HG03045 (cell line): Measurements from ENCODE around the gene UFSP1.
A peak's percentile ranks its signal among the peaks of the same experiment; 100 is the strongest.

Source experiments
- ATAC-seq: cut with Tn5 transposase; IDR thresholded peaks from one replicate; pipeline ENCODE4 v1.9.1; 2021; ENCODE audit warnings: mild to moderate bottlenecking, moderate library complexity; ENCODE audit not compliant: unreplicated experiment

UFSP1 gene

DNA sequence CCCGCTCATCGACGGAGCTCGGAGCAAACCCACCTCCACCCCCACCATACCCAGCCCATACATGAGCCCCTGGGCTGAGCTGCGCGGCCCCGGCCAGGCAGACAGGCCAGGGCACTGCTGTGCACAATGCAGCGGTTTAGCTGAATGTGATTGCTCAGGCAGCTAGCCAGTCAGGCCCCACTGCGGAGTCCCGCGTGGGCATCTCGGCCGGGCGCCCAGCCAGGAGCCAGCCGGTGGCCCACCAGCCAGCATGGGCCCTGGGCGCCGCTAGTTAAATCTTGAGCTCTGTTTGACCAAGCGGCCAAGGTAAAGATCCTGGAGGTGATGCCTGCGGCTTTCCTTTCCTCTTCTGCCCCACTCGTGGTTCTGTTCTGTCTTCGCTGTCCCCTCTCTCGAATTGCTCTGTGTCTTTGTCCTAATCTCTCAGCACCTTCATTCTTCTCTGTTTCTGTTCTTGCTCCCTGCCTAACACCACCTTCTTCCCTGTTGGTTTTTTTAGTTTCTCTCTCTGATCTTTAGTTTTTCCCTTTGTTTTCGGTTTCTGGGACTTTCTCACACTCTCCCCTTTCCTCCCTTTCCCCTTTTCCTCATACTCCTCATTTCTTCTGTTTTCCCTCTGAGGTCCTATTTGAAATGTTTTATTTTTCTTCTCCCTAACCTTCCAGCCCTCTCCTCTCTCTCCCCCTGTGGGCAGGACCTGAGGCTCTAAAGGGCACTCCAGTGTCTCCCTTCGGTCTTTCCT lies 6.6 kb downstream of the UFSP1 start:
- no peak for ATAC-seq

DNA sequence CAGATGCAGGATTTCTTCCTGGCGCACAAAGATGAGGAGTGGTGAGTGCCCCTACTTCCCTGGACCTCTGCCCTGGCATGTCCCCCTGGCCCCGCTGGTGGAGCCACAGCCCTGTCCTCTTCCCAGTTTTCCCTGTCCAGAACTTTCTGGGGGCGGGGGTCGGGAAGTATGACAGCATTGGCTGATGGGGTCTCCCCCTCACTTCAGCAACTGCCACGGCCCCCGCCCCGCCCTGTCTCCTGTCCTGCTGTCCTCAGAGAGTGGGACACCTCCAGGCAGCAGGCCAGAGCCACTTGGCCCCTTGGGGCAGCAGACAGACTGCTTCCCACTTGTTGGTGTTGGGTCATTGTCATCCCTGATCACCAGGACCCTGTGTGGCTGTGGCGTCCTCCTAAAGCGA lies 7.3 kb downstream of the UFSP1 start:
- no peak for ATAC-seq

DNA sequence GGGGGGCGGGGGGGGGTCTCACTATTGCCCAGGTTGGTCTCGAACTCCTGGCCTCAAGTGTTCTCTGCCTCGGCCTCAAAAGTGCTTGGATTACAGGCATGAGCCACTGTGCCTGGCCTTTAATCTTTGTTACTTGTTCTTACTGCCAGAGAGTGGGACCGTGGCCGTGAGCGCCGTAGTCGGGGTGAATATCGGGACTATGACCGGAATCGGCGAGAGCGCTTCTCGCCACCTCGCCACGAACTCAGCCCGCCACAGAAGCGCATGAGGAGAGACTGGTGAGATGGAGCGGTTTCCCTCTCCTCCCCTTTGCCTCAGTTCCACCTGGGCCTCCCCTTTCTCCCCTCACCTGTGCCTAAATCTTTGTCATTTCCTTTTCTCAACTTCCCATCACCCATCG lies 8.4 kb downstream of the UFSP1 start:
- ATAC-seq: no peak

GRCh38 chr7:100880645-100881044 lies 8.9 kb downstream of the UFSP1 start:
- no peak for ATAC-seq

GRCh38 chr7:100879685-100880261 lies 9.7 kb downstream of the UFSP1 start:
- ATAC-seq: no peak

GRCh38 chr7:100878685-100879084 lies 10.8 kb downstream of the UFSP1 start:
- no peak for ATAC-seq

GRCh38 chr7:100878013-100878412 lies 11.5 kb downstream of the UFSP1 start:
- no peak for ATAC-seq

- ATAC-seq: peak; percentile 31
These were observed 14.2 kb downstream of the UFSP1 start for GRCh38 chr7:100875356-100875751.

DNA sequence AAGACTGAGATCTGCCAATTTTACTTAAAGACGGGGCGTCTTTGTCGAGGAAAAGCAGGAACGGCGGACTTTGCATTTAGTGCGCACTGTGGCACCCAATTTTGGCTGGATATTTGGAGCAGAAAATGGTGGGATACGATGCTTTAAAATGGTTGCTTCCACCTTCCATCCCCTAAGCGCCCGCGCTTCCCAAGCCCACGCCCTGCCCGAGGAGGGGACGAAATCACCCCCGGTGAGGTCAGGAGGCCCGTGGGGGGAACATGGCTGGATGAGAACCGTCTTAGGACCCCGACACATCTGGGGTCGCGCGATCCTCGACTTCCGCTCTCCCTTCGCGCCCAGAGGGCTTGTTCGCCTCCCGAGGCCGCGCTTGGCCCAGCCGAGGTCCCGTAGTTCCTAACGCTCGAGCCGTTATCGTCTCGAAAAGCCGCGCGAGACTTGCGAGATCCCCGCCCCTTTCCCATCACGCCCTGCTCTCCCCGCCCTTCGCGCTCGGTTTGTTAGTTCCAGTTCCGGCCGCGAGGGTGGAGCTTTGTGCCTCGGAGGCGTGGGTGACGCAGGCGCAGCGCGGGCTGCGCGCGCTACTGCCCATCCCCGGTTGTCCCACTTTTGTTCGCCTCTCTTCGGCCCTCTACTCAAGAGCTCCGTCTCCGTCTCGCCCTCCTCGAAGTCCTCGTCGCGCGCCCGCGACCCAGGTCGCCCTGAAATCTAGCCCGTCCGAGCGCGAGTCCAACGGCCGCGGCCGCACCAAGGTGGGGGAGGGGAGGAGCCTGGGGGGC lies 14.7 kb downstream of the UFSP1 start, which contains the start of gene SRRT:
Gene SRRT, plus strand, starts transcription at position 527 of the 779 bp plus-strand sequence. CDS start 488 bp downstream, outside the sequence.
- peak; percentile 91 for ATAC-seq

- ATAC-seq: no peak
These were observed 15.3 kb downstream of the UFSP1 start for GRCh38 chr7:100874300-100874576.

GRCh38 chr7:100873599-100874299 lies 15.8 kb downstream of the UFSP1 start:
- ATAC-seq: no peak

DNA sequence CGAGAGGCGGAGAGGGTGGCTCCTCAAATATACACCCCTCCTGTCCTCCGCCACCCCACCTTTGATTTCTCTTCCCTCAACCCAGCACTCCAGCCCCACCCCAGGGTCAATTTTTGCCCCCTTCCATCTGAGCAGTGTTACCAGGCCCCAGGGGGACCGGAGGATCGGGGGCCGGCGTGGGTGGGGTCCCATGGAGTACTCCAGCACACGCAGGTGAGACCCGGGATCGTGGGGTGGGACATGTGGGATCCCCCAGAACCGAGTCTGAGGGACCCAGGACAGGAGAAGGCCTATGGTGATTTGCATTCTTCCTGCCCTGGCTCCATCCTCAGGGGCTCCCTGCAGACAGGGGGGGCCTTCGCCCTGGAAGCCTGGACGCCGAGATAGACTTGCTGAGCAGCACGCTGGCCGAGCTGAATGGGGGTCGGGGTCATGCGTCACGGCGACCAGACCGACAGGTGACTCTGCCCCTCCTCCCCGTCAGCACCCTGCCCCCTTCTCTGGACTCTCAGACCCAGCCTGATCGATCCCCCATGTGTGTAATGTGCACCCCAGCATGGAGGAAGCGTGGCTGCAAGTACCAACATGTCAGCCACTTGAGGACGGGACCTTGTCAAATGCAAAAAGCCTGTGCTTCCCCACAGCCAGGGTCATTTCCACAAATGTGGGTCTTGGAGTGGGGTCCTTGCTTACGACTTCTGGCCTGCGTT lies 21.6 kb downstream of the UFSP1 start:
- peak; percentile 18 for ATAC-seq

- ATAC-seq: peak; percentile 45
These were observed 22.3 kb downstream of the UFSP1 start, which contains the start of gene TRIP6 for GRCh38 chr7:100867040-100867775. Gene TRIP6 (plus strand): TSS chr7:100867387. CDS start chr7:100867498, 111 bp downstream.

GRCh38 chr7:100866729-100867039 lies 22.8 kb downstream of the UFSP1 start:
- ATAC-seq: no peak

GRCh38 chr7:100865938-100866728 lies 23.4 kb downstream of the UFSP1 start:
- ATAC-seq: no peak

GRCh38 chr7:100865372-100865911 lies 24.1 kb downstream of the UFSP1 start:
- ATAC-seq: no peak

GRCh38 chr7:100864263-100864845 lies 25.2 kb downstream of the UFSP1 start:
- ATAC-seq: no peak

DNA sequence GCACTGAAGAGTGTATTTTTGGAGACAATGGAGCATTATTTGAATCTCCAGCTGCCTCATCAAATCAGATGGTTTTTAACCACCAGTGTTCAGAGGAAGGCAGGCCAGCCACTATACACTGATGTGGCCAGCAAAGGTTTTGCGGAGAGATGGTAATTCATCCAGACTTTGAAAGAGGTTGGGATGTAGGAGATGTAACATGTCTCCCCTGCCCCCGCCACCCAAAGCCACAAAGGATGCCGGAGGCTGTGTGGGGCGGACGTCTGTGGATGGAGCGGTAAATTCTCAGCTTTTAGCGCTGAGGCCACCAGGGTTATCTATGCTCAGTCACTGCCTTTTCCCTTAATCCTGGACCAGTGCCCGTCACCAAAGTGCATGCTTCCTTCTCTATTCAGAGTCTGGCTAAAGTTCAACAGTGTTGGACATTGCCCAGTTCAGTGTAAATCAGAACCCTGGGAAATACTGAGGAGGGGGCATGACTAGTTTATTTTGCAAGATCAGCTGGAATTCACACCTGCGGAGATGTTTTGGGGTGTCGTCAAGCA lies 26.0 kb downstream of the UFSP1 start:
- no peak for ATAC-seq

DNA sequence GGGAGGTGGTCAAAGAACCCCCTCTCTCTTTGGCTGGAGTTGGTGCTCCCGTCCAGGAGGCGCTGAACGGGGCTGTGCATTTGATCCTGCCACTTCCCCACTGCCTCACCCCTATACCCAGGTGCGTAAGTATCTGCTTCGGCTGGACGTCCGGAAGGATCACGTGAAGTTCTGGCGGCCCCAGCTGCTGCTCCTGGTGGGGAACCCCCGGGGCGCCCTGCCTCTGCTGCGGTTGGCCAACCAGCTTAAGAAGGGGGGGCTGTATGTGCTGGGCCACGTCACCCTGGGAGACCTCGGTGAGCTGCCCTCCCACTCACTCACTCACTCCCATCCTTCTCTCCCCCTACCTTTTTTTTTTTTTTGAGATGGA lies 27.9 kb downstream of the UFSP1 start:
- no peak for ATAC-seq
